ENCODE measurements around the gene PTPN3. TPM values are rescaled to one million over a fixed set of nuclear protein-coding genes. Genes with fewer than 3 reads are reported as not detected.

PTPN3 gene
- total RNA-seq, 3 donors from 2014 or later (not counting 1 experiment from before 2014, with no cell fraction given) = not detected

- Mint-ChIP-seq H3K36me3 (no peaks in the 10 kb centered on the region), H3K27ac (no peak overlapping the region), H3K9me3 (no peaks in the 10 kb centered on the region), H3K27me3 (ENCODE audit: low read depth in 2 of 2) (peaks cover 11% of the 10 kb centered on the region in 2 donors), H3K4me1 (no peaks in the 10 kb centered on the region), H3K4me3 (no peak overlapping the region)
- Histone ChIP-seq H3K4me3 (ENCODE audit: low read length) (no peak overlapping the region), H3K9me3 (ENCODE audit: control insufficient read depth, insufficient read depth, low read length) (no peaks in the 10 kb centered on the region), H3K36me3 (ENCODE audit: control insufficient read depth, insufficient read depth, low read length) (no peaks in the 10 kb centered on the region), H3K4me1 (ENCODE audit: control insufficient read depth, insufficient read depth, low read length) (no peaks in the 10 kb centered on the region), H3K27me3 (ENCODE audit: control insufficient read depth, insufficient read depth, low read length) (no peaks in the 10 kb centered on the region), H3K27ac (ENCODE audit: low read length) (no peak overlapping the region)
- TF ChIP-seq, protein P1, sequence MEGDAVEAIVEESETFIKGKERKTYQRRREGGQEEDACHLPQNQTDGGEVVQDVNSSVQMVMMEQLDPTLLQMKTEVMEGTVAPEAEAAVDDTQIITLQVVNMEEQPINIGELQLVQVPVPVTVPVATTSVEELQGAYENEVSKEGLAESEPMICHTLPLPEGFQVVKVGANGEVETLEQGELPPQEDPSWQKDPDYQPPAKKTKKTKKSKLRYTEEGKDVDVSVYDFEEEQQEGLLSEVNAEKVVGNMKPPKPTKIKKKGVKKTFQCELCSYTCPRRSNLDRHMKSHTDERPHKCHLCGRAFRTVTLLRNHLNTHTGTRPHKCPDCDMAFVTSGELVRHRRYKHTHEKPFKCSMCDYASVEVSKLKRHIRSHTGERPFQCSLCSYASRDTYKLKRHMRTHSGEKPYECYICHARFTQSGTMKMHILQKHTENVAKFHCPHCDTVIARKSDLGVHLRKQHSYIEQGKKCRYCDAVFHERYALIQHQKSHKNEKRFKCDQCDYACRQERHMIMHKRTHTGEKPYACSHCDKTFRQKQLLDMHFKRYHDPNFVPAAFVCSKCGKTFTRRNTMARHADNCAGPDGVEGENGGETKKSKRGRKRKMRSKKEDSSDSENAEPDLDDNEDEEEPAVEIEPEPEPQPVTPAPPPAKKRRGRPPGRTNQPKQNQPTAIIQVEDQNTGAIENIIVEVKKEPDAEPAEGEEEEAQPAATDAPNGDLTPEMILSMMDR (IDR thresholded peaks at IDR 0.05) = no peak
- no peak for ATAC-seq
- no peak for DNase-seq
- WGBS (ENCODE audit: insufficient coverage) = 86% methylated on average over 6 of the region's 6 CpGs
- intact Hi-C loops (cut with micrococcal nuclease) = no loop called here
Measured at GRCh38 chr9:109417585-109418544, 80.2 kb downstream of the PTPN3 start.

DNA sequence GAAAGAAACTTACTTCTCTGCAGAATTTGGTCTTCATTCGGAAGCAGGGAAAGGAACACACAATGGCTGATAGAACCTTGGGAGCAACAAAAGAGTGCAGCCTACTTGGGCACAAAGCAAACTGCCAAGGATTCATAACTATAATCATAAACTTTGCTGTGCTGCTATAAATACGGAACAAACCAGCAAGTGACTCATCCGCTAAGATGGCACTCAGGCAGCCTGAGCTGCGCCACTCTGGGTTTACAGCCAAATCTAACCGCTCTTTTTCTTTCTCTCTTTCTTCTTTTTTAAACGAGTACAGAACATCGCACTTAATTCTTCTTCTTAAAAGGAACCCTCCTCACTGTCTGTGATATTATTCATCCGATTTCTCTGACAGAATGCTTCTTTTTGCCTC is 81.1 kb downstream of the PTPN3 start:
- DNase-seq = no peak
- Mint-ChIP-seq H3K9me3 (no peaks in the 10 kb centered on the region), H3K36me3 (no peaks in the 10 kb centered on the region), H3K27me3 (ENCODE audit: low read depth in 2 of 2) (peaks cover 11% of the 10 kb centered on the region in 2 donors), H3K4me3 (no peak overlapping the region), H3K4me1 (no peaks in the 10 kb centered on the region), H3K27ac (no peak overlapping the region)
- intact Hi-C loops (cut with micrococcal nuclease) = no loop called here
- TF ChIP-seq, protein P1 (IDR thresholded peaks at IDR 0.05) = no peak
- no peak for ATAC-seq
- H3K27me3 ChIP-seq (ENCODE audit: control insufficient read depth, insufficient read depth, low read length) = no peaks in the 10 kb centered on the region
- H3K4me1 ChIP-seq (ENCODE audit: control insufficient read depth, insufficient read depth, low read length) = no peaks in the 10 kb centered on the region
- H3K36me3 ChIP-seq (ENCODE audit: control insufficient read depth, insufficient read depth, low read length) = no peaks in the 10 kb centered on the region
- no peak overlapping the region for H3K4me3 ChIP-seq (ENCODE audit: low read length)
- no peak overlapping the region for H3K27ac ChIP-seq (ENCODE audit: low read length)
- WGBS (ENCODE audit: insufficient coverage) = 80% methylated on average over 8 of the region's 8 CpGs
- H3K9me3 ChIP-seq (ENCODE audit: control insufficient read depth, insufficient read depth, low read length) = no peaks in the 10 kb centered on the region

GRCh38 chr9:109416135-109416706 is 81.9 kb downstream of the PTPN3 start:
- H3K27me3 ChIP-seq (ENCODE audit: control insufficient read depth, insufficient read depth, low read length) = no peaks in the 10 kb centered on the region
- intact Hi-C loops (cut with micrococcal nuclease) = no loop called here
- H3K4me3 ChIP-seq (ENCODE audit: low read length) = no peak overlapping the region
- DNase-seq (peak in 1 of 2 donors; percentile 20), ATAC-seq (no peak)
- peaks cover 2% of the 10 kb centered on the region for H3K4me1 ChIP-seq (ENCODE audit: control insufficient read depth, insufficient read depth, low read length)
- no peak overlapping the region for H3K27ac Mint-ChIP-seq
- peaks cover 9 to 11% of the 10 kb centered on the region in 2 donors for H3K27me3 Mint-ChIP-seq (ENCODE audit: low read depth in 2 of 2)
- no peak overlapping the region for H3K27ac ChIP-seq (ENCODE audit: low read length)
- TF ChIP-seq, protein P1 (IDR thresholded peaks at IDR 0.05) = no peak
- no peaks in the 10 kb centered on the region for H3K9me3 Mint-ChIP-seq
- no peaks in the 10 kb centered on the region for H3K36me3 Mint-ChIP-seq
- no peak overlapping the region for H3K4me3 Mint-ChIP-seq
- no peaks in the 10 kb centered on the region for H3K9me3 ChIP-seq (ENCODE audit: control insufficient read depth, insufficient read depth, low read length)
- H3K4me1 Mint-ChIP-seq = no peaks in the 10 kb centered on the region
- H3K36me3 ChIP-seq (ENCODE audit: control insufficient read depth, insufficient read depth, low read length) = no peaks in the 10 kb centered on the region
- 62% methylated on average over 10 of the region's 10 CpGs for WGBS (ENCODE audit: insufficient coverage)

Data from natural killer cell (primary cell).